ENCODE measurements around the gene BUB3.

Gene BUB3, protein sequence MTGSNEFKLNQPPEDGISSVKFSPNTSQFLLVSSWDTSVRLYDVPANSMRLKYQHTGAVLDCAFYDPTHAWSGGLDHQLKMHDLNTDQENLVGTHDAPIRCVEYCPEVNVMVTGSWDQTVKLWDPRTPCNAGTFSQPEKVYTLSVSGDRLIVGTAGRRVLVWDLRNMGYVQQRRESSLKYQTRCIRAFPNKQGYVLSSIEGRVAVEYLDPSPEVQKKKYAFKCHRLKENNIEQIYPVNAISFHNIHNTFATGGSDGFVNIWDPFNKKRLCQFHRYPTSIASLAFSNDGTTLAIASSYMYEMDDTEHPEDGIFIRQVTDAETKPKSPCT

DNA sequence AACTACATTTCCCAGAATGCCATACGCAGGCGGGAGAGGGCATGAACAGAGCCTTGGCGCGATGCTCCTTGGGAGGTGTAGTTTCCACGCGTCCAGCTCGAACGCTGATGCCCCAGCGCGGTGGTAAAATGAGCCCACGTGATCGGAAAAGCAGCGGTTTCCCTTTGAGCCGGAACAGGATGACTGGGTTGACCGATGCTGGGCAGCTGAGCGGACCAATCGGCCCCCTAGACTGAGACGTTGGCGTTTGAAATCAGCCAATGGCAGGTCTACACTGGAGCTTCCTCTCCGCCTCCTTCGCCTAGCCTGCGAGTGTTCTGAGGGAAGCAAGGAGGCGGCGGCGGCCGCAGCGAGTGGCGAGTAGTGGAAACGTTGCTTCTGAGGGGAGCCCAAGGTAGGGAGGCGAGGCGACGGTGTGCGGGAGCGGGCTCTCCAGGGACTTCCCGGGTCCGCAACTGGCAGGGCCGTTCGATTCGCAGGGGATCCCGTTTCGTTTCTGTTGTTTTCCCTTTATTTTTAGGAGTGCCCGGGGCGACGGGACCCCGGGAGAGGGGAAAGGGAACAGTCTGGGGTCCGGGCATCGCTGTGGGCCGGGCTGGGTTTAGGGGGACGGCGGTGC is at the start of gene BUB3:
TSS of gene BUB3 (plus strand) at position 311 of the 619 bp plus-strand sequence. CDS start 516 bp downstream, outside the sequence.
- peak; percentile 99 for DNase-seq

DNA sequence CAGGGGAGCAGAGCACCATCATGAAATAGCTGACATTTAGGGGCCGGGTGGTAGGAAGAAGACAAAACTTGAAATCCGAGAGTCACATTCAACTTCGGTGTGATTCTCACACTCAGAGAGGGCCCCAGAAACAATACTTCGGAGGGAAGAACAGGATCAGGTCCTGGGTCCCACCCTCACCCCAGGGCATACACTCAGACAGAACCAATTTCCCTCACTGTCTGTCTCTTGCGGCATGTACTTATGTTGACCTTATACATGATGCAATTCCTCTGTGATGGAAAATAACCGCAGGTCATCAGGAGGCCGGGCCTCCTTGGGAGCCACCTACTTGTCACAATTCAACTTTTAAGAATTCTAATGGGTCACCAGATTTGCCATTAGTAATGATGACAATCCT is 44.7 kb upstream of the BUB3 start:
- DNase-seq, result no peak

DNA sequence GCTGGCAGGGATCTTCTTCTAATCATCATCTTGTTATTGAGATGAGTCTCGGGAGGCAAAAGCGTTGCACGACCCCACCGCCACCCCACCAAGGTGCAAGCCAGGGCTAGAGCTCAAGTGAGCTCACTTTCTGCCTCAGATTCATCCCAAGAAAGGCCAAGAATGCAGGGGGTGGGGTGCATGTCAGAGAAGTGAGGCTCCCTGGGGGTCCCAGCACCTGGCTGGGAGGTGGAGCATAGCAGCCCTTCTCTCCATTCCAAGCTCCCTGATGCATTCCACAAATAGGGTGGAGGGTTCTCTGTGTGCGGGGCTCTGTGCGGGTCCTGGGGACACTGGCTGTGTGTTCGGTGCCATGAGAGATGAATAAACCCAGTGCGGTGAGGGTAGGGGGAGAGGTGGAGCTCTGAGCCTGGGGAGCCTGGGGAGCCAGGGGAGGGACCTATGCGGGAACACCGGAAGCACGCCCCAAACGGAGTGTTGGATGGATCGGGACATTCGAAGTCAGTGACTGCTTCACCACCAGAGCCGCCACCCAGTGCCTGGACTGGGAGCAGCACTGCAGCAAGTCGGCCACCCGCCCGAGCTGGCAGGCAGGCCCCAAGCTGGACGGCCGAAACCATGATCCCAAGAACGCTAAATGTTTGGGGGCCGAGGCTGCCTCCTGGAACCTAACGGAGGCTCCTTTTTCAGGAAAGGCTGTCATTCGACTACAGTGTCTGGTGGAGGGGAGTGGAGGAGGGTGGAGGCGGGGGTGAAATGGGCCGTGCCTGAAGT is 36.4 kb upstream of the BUB3 start:
- DNase-seq, result no peak

DNA sequence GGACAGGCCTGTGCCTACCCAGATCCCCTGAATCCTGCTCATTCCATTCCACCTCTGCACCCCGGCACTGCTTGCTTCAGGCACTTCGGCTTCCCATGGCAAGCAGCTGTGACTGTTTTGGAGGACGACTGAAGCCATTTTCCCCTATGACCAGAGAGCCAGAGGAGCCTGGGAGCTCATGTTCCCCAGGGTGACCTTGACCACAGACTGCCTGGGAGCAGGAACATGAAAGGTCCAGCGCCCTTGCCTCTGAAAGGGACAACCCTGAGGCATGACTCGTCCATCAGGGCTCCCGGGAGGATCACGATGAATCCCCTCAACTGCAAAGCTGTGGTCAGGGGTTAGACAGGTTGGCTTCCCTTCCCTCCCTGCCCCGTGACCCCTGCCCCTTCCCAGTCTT is 35.1 kb upstream of the BUB3 start:
- no peak for DNase-seq

DNA sequence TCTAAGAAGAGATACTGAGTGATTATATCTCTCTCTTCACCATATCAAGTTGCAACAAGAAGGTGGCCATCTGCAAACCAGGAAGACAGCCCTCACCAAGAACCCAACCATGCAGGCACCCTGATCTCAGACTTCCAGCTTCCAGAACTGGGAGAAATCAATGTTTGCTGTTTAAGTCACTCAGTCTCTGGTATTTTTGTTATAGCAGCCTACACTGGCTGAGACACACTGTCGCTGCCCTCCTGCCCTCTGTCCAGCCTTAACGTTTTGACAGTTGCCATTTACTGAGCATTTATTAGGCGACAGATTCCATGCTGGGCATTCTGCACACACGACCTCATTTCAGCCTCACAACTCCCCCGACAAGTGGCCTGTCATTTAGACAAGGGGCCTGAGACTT is 28.0 kb upstream of the BUB3 start:
- DNase-seq, result no peak

DNA sequence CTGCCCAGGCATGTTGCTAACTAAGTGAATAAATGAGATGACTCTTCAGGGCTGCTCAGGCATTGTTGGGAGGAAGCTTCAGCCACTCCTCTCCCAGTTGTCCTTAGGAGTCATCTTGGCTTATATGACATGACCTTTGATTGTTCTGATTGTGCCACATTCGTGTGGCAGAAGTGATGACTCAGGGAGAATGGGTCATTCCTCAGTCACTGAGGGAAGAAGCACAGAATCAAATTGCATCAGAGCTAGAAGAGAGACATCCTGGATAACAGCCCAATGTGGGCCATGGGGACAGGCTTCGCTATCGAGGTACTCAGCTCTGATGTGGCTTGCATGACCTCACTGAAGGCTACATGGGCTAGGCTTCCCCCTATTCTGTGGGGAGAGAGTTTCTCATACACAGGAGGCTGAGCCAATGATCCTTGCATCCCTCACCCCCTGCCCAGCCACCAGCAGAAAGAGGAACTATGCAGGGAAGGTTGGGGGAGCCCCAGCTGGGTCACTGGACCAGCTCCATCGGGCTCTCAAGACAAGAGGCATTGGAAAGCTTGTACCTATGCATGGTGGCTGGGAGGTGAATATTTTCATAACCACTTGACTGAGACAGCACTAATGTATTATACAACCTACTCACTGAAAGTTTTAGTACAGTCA is 24.5 kb upstream of the BUB3 start:
- peak in 1 of 2 donors; percentile 38 for DNase-seq

DNA sequence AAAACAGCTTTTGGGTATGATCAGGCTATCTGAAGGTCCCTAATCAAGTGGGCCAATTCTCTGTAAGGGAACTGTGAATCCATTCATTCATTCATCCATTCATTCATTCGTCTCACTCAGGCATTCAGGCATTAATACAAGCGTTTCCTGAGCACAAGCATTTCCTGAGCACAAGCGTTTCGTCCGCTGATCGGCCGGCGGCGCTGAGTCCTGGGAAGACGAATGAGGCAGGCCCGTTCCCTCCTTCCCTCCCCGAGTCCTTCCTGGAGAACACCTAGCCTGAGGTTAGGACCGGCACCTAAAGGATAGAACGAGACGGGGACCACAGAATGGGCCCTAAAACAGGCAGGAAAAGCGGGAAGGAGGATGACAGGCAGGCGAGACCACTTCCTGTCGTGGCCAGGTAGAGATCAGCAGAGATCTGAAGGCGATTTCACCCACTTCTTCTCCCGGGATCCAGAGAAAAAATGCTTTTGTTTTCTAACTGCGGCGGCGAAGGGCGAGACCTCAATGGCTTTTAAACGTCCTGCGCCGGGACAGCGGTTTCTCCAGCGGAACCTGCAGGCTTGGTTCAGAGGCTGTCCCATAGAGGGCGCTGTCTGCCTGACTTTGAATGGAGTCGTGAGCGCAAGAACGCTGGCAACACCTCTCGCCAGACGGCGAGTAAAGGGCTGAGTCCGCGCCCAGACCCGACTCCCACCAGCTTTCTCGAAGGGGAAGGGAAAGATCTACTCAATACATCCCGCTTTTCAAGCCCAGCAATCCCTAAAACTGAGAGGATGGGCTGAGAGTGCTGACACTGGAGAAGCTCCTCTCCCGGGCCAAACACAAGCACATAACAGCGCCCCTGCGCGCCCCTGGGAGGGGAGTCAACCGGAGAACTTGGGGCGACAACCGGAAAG is 21.4 kb upstream of the BUB3 start:
- DNase-seq, result peak; percentile 59 to 94

DNA sequence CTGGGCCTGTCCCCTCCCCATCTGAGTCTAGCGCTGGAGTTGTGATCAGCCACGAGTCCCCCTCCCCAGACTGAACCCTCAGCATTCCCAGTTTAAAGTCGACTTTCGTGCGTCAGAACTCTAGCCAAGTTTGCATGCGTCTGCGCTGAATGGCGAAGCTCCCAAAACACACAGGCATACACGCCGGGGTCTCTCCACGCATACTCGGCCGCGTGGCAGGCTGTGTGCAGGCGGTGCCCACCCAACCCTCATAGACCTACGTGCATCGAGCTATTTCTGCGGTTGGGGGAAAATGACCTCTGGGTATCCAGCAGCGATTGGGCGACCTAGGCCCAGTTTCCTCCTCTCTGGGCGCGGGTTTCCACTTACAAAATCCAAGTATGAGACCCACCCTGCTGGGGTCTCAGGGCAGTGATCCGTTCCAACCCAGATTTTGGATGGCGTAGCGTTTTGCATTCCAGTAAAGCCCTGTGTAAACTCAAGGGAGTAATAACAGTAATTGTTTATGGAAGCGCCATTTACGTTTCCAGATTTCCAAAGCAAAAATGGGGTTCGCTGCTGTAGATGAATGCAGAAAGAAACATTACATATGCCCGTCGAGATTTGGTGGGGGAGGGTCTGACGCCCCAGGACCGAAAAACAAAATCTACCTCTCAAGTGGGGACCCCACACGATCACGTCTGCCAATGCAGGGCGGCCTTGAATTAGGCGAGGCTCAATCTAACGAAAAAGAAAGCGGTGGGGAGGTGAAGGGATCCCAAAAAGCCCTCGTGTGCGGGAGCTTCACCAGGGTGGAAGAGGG is 20.5 kb upstream of the BUB3 start:
- DNase-seq, result no peak

DNA sequence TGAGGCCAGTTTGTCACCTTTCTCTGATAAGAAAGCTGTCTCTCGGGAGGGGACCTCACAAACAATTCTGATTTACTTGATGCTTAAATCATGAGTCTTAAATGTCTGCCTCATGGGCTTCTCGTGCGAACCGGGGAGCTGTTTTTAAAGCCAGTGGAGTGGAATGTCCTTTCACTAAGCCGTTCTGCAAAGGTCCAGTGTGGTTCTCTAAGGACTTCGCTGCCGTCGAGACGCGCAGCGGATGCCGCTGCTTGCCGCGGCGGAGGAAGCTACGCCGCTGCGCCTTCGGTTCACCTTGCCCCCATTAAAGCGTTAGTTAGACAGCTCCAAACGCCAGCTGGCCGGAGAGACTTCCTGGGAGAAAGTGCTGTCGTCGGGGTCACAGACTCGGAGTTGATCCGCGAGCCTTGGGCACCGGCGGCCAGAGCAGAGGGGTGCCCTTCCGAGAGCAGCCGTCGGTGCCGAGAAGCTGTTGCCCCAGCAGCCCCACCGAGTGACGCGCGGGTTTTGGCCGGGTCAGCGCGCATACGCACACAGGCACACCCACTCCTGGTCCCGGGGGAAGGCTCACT is 19.8 kb upstream of the BUB3 start:
- no peak for DNase-seq

DNA sequence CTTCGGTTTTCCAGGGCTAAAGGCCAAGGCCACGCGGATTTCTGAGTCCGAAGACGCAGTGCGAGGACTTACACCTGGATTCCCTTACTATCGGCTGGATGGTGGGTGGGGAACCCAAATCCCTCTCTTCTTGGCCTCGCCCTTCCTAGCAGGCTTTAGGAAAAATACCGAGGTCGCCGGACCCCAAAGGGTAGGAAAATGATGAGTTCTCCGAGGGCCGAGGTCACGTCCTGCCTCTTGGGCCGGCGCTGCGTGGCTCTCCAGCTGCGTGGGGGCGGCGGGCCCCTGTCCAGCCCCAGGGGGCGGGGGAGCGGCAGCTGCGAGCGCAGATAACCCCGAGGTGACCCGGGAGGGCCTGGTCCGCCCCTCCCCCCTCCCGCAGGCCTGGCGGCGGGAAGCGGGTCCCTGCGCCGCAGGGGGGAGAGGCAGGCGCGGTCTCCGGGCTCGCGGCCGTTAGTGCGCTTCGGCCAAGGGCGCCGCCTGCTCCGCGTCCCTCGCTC is 19.2 kb upstream of the BUB3 start:
- DNase-seq, result no peak

DNA sequence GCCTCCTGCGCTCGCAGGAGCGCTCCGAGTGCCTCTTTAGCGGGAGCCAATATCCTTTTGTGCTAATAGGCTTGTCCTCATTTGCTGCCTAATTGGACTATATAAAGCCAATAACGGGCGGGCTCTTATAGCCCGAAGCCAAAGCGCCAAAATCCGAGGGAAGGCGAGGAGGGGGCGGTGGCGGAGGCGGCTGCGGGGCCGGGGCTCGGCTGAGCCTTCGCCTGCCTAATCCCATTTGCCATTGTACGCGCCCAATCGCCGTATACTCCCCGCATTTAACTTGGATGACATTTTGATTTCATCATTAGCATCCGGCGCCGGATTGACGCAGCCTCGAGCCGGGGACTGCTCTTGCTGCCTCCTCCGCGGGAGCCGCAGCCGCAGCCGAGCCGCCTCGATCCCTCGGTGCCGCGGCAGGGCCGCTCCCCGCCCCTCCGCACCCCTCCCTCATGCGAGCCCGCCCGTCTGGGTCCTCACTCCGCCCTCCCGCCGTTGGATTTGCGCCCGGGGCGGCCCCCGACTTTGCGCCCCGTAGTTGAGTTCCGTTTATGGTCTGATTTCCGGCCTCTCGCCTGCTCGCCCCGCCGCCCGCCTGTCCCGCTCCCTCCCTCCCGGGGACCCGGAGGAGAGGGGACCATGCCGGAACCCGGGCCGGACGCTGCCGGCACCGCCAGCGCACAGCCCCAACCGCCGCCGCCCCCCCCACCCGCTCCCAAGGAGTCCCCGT is 18.6 kb upstream of the BUB3 start, which contains the start of gene HMX3:
TSS of gene HMX3 (plus strand) at position 556 of the 727 bp plus-strand sequence. CDS start at position 637, 81 bp downstream.
- no peak for DNase-seq

DNA sequence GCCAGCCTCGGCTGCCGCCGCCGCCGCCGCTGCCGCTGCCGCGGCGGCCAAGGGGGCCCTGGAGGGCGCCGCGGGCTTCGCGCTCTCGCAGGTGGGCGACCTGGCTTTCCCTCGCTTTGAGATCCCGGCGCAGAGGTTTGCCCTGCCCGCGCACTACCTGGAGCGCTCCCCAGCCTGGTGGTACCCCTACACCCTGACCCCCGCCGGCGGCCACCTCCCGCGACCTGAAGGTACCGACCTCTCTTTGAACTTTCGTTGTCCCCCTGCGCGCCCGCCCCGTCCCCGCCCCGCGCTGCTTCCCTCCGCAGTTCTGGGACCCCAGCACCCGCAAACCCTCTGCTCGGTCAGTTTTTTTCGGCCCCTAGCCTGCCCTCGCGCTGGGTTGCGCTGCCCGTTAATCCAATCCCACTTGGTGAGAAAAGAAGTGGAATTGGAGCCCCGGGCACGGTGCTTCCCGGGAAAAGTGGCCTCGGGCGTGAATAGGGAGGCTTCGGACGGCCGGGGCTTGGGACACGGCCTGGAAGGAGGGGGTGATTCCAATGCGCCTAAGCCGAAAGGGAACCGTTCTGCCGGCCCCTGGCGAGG is 17.9 kb upstream of the BUB3 start:
- DNase-seq, result no peak

DNA sequence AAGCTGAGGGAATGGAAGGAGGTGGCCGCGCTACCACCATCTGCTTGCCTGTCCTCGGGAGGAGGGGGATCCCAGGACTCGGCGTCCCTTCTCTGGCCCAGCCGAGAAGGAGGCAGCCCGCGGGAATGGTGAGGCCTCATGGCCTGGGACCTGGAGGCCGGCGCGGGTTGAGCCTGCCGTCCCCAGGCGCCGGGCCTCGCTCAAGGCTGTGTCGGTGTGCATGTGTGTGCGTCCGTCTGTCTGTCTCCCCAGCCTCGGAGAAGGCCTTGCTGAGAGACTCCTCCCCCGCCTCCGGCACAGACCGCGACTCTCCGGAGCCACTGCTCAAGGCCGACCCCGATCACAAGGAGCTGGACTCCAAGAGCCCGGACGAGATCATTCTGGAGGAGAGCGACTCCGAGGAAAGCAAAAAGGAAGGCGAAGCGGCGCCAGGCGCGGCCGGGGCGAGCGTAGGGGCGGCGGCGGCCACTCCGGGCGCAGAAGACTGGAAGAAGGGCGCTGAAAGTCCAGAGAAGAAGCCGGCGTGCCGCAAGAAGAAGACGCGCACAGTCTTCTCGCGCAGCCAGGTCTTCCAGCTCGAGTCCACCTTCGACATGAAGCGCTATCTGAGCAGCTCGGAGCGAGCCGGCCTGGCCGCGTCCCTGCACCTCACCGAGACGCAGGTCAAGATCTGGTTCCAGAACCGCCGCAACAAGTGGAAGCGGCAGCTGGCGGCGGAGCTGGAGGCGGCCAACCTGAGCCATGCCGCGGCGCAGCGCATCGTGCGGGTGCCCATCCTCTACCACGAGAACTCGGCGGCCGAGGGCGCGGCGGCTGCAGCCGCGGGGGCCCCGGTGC is 17.2 kb upstream of the BUB3 start:
- DNase-seq, result no peak

DNA sequence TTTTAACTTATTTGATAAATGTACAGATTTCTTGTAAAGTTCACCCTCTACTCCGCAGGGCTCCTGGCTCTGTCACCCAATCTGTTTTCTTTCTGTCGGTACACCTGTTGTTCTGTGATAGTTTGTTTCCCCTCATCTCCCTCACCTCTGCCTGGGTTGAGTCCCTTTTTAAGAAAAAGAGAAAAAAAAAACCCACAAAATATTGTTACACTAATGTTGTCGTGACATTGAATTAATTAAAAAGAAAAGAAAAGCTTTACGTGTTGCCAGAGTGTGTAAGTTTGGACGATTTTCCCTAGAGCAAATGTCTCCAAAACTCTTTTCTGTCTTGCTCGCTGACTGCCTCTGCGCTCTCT is 15.1 kb upstream of the BUB3 start:
- no peak for DNase-seq

DNA sequence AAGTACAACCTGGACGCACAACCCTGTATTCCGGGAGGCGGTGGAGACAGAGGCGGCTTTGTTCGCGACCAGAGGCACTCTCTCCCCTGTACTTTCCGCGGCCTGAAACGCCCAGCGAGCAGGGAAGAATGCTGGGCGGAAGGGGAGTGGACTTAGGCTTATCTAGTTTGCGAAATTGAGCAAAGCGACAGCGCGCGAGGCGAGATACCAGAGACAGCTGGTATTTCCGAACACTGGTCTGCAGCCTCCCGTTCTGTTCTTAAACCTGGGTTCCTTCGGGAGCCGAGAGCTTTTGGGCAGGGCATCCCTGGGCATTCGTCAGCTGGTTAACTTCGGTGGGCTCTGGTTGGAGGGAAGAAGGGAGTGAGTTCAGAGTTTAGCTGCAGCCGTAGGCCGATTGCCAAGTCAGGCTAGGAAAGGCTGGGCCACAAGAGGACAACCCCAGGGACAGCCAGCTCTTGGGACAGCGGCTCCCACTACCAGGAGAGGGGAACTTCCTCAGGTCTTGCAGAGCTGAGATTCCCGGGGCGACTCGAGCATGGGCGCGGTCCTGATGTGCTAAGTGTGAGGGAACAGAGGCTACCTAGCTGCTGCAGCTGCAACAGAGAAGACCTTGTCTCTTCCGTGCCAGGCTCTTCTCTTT is 14.6 kb upstream of the BUB3 start:
- peak; percentile 46 to 51 for DNase-seq

DNA sequence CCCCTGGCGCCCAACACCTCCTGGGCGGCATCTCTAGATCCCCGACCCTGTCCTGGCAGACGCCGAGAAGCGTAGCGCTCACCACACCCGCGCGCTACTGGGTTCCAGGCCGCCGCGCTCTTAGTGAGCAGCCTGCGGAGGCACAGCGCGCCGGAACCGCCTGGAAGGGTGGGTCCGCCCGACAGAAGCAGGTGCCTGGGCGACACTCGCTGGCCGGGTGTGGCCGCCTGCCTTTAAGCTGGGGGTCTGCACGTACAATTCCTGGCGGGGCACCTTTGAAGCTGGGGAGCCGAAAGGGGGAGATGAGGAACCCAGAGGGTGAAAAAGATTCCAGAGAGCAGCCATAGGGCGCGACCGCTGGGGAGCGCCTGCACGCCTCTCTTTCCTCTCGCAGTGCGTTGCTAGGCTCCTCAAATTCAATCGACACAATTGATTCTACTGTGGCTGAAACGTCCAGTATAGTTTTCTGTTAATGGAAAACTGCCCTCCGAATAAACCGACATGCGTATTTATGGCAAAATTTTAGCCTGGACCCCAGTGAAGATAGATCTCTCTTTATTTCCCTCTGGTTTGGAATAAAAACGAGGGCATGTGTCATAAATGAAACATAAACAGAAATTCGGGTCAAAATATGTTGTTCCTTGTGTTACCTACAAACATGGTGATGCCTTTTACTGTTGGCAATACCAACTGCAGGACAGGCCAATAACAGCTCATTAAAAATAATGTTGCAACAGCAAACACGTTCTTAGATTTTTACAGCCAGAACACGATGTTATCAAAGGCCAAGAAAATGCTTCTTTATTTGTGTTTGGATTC is 13.8 kb upstream of the BUB3 start:
- no peak for DNase-seq

DNA sequence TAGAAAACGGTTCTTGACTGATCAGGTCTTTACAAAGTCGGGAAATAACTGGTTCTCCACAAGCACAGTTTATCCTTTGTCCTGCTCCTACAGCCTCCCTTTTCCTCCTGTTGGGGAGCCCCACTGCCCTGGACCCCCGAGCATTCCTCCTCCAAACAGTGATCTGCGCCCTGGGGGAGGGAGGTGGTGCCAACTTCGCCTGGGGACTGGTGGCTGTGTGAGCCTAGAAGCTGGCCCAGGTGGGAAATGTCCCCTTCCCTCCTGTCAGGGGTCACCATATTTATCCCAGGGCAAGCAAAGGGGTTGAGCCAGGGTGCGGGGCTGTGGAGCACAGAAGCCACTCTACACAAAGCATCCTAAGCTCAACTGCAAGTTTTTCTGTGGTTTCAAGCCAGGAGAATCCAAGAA is 13.2 kb upstream of the BUB3 start:
- no peak for DNase-seq

Measured in inflammatory macrophage treated with lipopolysaccharide for 1 hour (primary cell).